NCI-H2227 treated with DMSO at 0.1 percent for 48 hours (cell line): ENCODE measurements around the gene TMEM178A.

Source experiments
- DNase-seq: peaks from one replicate; lab custom pipeline; 2025; lab: John Stamatoyannopoulos, UW

The TMEM178A gene

GRCh38 chr2:39679805-39680204 is 14.1 kb downstream of the TMEM178A start:
- DNase-seq: no peak

GRCh38 chr2:39682066-39682692 is 16.5 kb downstream of the TMEM178A start:
- no peak for DNase-seq

- DNase-seq: no peak
These were observed 17.4 kb downstream of the TMEM178A start for GRCh38 chr2:39683022-39683699.

- no peak for DNase-seq
These were observed 18.7 kb downstream of the TMEM178A start for GRCh38 chr2:39684464-39684863.

- DNase-seq: no peak
These were observed 19.4 kb downstream of the TMEM178A start for GRCh38 chr2:39685126-39685525.

- no peak for DNase-seq
These were observed 20.7 kb downstream of the TMEM178A start for GRCh38 chr2:39686456-39686855.

- DNase-seq: no peak
These were observed 22.5 kb downstream of the TMEM178A start for GRCh38 chr2:39688181-39688580.

GRCh38 chr2:39689272-39689841 is 23.6 kb downstream of the TMEM178A start:
- DNase-seq: no peak

- DNase-seq: no peak
These were observed 24.2 kb downstream of the TMEM178A start for GRCh38 chr2:39689876-39690275.

- DNase-seq: no peak
These were observed 27.5 kb downstream of the TMEM178A start for GRCh38 chr2:39693245-39693644.

GRCh38 chr2:39696101-39696553 is 30.4 kb downstream of the TMEM178A start:
- peak; percentile 41 for DNase-seq

- peak; percentile 24 for DNase-seq
These were observed 31.1 kb downstream of the TMEM178A start for GRCh38 chr2:39696838-39697237.

- no peak for DNase-seq
These were observed 31.7 kb downstream of the TMEM178A start for GRCh38 chr2:39697454-39697853.

GRCh38 chr2:39701137-39701536 is 35.4 kb downstream of the TMEM178A start:
- DNase-seq: no peak

- no peak for DNase-seq
These were observed 37.6 kb downstream of the TMEM178A start for GRCh38 chr2:39703181-39703872.

- DNase-seq: peak; percentile 86
These were observed 38.8 kb downstream of the TMEM178A start for GRCh38 chr2:39704540-39704939.

GRCh38 chr2:39705638-39706037 is 39.9 kb downstream of the TMEM178A start:
- no peak for DNase-seq

- no peak for DNase-seq
These were observed 40.6 kb downstream of the TMEM178A start for GRCh38 chr2:39706312-39706711.

- DNase-seq: no peak
These were observed 41.2 kb downstream of the TMEM178A start for GRCh38 chr2:39706945-39707344.

- no peak for DNase-seq
These were observed 42.3 kb downstream of the TMEM178A start for GRCh38 chr2:39708003-39708402.

GRCh38 chr2:39710807-39711206 is 45.1 kb downstream of the TMEM178A start:
- DNase-seq: no peak

- no peak for DNase-seq
These were observed 47.2 kb downstream of the TMEM178A start for GRCh38 chr2:39712953-39713352.

GRCh38 chr2:39715095-39715494 is 49.4 kb downstream of the TMEM178A start:
- DNase-seq: no peak
